ENCODE measurements around the gene PLAC1. TPM values are rescaled to one million over a fixed set of nuclear protein-coding genes. Genes with fewer than 3 reads are reported as not detected.

The PLAC1 gene
- total RNA-seq, 2 donors from 2014 or later = not detected

DNA sequence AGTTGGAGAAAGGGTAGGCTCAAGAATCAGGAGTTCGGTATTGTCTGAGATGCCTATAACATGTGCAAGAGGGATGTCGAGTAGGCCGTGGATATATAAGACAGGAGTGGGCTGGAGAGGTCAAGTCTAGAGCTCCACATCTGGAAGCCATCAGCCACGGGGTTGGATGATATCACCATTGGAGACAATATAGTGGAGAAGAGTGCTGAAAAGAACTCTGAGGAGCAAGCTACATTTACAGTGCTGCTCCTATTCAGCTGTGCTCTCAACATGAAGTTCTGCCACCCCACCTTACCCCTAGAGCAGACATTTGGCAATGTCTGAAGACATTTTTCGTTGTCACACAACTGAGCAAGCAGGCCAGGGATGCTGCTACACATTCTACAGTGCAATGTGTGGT is 20.9 kb upstream of the PLAC1 start:
- Histone ChIP-seq H3K9me3 (no peaks in the 10 kb centered on the region), H3K27me3 (replicated peaks; ENCODE audit: insufficient read depth) (no peaks in the 10 kb centered on the region), H3K27ac (no peak overlapping the region), H3K36me3 (no peaks in the 10 kb centered on the region), H3K4me1 (ENCODE audit: control insufficient read depth in 1 of 2, low read depth in 2 of 2) (no peaks in the 10 kb centered on the region), H3K4me3 (no peak overlapping the region)
- ATAC-seq (ENCODE audit: insufficient number of reproducible peaks, low FRiP score, low read depth) = no peak
- no peak for DNase-seq (ENCODE audit: low spot score)
- TF ChIP-seq, protein P1, sequence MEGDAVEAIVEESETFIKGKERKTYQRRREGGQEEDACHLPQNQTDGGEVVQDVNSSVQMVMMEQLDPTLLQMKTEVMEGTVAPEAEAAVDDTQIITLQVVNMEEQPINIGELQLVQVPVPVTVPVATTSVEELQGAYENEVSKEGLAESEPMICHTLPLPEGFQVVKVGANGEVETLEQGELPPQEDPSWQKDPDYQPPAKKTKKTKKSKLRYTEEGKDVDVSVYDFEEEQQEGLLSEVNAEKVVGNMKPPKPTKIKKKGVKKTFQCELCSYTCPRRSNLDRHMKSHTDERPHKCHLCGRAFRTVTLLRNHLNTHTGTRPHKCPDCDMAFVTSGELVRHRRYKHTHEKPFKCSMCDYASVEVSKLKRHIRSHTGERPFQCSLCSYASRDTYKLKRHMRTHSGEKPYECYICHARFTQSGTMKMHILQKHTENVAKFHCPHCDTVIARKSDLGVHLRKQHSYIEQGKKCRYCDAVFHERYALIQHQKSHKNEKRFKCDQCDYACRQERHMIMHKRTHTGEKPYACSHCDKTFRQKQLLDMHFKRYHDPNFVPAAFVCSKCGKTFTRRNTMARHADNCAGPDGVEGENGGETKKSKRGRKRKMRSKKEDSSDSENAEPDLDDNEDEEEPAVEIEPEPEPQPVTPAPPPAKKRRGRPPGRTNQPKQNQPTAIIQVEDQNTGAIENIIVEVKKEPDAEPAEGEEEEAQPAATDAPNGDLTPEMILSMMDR (IDR thresholded peaks at IDR 0.05) = no peak

DNA sequence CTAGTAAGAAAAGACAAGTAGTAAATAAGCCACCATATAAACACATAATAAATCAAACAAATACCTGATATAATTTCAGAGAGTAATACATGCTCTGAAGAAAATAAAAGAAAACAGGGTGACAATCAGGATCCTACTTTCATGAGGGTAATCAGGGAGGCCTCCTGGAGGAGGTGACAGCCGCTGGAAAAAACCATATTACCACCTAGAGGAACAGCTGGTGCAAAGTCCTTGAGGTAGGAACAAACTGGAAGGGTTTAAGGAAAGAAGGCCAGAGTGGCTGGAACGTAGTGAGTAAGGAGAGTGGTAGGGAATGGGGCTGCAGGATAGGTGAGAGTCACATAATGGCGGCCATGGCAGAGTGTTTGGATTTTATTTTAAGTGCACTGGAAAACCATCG is 19.1 kb upstream of the PLAC1 start:
- no peaks in the 10 kb centered on the region for H3K9me3 ChIP-seq
- H3K4me3 ChIP-seq = no peak overlapping the region
- no peaks in the 10 kb centered on the region for H3K4me1 ChIP-seq (ENCODE audit: control insufficient read depth in 1 of 2, low read depth in 2 of 2)
- ATAC-seq (ENCODE audit: insufficient number of reproducible peaks, low FRiP score, low read depth) = no peak
- no peak for DNase-seq (ENCODE audit: low spot score)
- H3K36me3 ChIP-seq = no peaks in the 10 kb centered on the region
- H3K27ac ChIP-seq = no peak overlapping the region
- H3K27me3 ChIP-seq (replicated peaks; ENCODE audit: insufficient read depth) = no peaks in the 10 kb centered on the region
- TF ChIP-seq, protein P1 (IDR thresholded peaks at IDR 0.05) = no peak

DNA sequence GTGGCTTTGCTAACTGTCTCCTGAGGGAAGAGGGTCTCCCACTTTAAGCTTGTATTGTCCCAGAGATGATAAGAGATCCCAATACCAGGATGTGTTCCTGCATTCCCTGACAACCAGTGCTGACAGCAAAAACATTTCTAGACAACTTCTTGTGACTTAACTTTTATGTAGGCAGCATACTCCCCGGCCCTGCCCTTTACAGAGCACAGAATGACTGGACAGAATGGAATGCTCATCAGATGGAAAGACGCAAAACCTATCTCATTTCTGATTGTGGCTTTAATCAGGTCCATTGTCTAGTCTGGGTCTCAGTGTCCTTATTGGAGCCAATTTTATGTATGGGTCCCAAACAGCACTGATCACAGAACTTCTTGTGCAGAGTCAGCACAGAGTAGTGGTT is 18.2 kb upstream of the PLAC1 start:
- Histone ChIP-seq H3K9me3 (no peaks in the 10 kb centered on the region), H3K4me3 (no peak overlapping the region), H3K27ac (no peak overlapping the region), H3K36me3 (no peaks in the 10 kb centered on the region), H3K4me1 (ENCODE audit: control insufficient read depth in 1 of 2, low read depth in 2 of 2) (no peaks in the 10 kb centered on the region), H3K27me3 (replicated peaks; ENCODE audit: insufficient read depth) (no peaks in the 10 kb centered on the region)
- TF ChIP-seq, protein P1 (IDR thresholded peaks at IDR 0.05) = no peak
- ATAC-seq (ENCODE audit: insufficient number of reproducible peaks, low FRiP score, low read depth) = no peak
- no peak for DNase-seq (ENCODE audit: low spot score)

DNA sequence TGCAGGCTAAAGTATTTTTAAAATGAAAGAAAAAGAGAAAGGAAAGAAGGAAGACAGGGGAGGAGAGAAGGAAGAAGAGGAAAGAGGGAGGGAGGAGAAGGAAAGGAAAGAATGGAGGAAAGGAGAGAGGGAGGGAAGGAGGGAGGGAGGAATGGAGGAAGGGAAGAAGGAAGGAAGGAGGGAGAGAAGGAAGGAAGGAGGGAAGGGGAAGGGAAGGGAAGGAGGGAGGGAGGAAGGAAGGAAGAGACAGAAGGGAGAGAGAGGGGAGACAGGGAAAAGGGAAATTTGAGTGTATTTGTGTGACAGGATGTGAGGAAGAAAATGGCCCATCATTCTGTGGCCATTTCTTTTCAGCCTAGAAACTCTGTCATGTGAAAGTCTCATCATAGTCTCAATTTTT is 14.9 kb upstream of the PLAC1 start:
- ATAC-seq (ENCODE audit: insufficient number of reproducible peaks, low FRiP score, low read depth) = no peak
- Histone ChIP-seq H3K36me3 (no peaks in the 10 kb centered on the region), H3K27ac (no peak overlapping the region), H3K9me3 (no peaks in the 10 kb centered on the region), H3K27me3 (replicated peaks; ENCODE audit: insufficient read depth) (no peaks in the 10 kb centered on the region), H3K4me1 (ENCODE audit: control insufficient read depth in 1 of 2, low read depth in 2 of 2) (peaks cover 0 to 3% of the 10 kb centered on the region in 2 donors), H3K4me3 (no peak overlapping the region)
- TF ChIP-seq, protein P1 (IDR thresholded peaks at IDR 0.05) = no peak
- DNase-seq (ENCODE audit: low spot score) = no peak

DNA sequence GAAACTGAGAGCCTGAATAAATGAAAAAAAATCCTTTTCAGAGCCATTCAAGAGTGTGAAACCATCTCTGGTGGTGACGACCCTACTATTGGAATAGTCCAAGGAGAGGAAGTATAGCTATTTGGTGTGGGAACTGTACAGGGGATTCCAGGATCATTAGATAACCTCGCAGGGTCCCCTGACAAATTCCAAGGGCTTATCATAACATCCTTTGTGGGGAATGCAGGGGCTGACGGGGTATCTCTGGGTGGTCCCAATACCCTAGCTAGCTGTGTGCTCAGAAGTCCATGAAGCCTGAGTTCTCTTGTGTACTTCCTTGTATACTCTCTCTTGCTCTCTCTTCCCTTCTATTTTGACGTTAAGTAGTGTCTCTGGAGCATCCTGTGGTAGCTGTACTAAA is 13.8 kb upstream of the PLAC1 start:
- TF ChIP-seq, protein P1 (IDR thresholded peaks at IDR 0.05) = no peak
- DNase-seq (ENCODE audit: low spot score) (no peak), ATAC-seq (ENCODE audit: insufficient number of reproducible peaks, low FRiP score, low read depth) (no peak)
- H3K27ac ChIP-seq = no peak overlapping the region
- H3K9me3 ChIP-seq = no peaks in the 10 kb centered on the region
- no peaks in the 10 kb centered on the region for H3K36me3 ChIP-seq
- peaks cover 0 to 3% of the 10 kb centered on the region in 2 donors for H3K4me1 ChIP-seq (ENCODE audit: control insufficient read depth in 1 of 2, low read depth in 2 of 2)
- no peak overlapping the region for H3K4me3 ChIP-seq
- no peaks in the 10 kb centered on the region for H3K27me3 ChIP-seq (replicated peaks; ENCODE audit: insufficient read depth)
